ENCODE data around the gene OBI1.
A peak's percentile ranks its signal among the peaks of the same experiment; 100 is the strongest.

The OBI1 gene

GRCh38 chr13:78638216-78638615 is 20.7 kb downstream of the OBI1 start:
- DNase-seq: no peak

GRCh38 chr13:78636495-78636894 is 22.5 kb downstream of the OBI1 start:
- DNase-seq: no peak

GRCh38 chr13:78632996-78633395 is 26.0 kb downstream of the OBI1 start:
- no peak for DNase-seq

- no peak for DNase-seq
Observed at GRCh38 chr13:78631077-78631476, 27.9 kb downstream of the OBI1 start.

- no peak for DNase-seq
Observed at GRCh38 chr13:78630511-78630910, 28.4 kb downstream of the OBI1 start.

- DNase-seq: no peak
Observed at GRCh38 chr13:78625384-78625783, 33.6 kb downstream of the OBI1 start.

- DNase-seq: no peak
Observed at GRCh38 chr13:78623132-78623531, 35.8 kb downstream of the OBI1 start.

GRCh38 chr13:78620936-78621470 is 38.0 kb downstream of the OBI1 start:
- DNase-seq: no peak

- no peak for DNase-seq
Observed at GRCh38 chr13:78618411-78618810, 40.5 kb downstream of the OBI1 start.

- DNase-seq: no peak
Observed at GRCh38 chr13:78611040-78611439, 47.9 kb downstream of the OBI1 start.

- DNase-seq: no peak
Observed at GRCh38 chr13:78610381-78610883, 48.5 kb downstream of the OBI1 start.

GRCh38 chr13:78609464-78610205 is 49.3 kb downstream of the OBI1 start:
- no peak for DNase-seq

GRCh38 chr13:78608688-78609463 is 50.1 kb downstream of the OBI1 start:
- DNase-seq: no peak

- no peak for DNase-seq
Observed at GRCh38 chr13:78608252-78608687, 50.7 kb downstream of the OBI1 start.

GRCh38 chr13:78607409-78608251 is 51.3 kb downstream of the OBI1 start:
- no peak for DNase-seq

- DNase-seq: no peak
Observed at GRCh38 chr13:78606471-78607408, 52.2 kb downstream of the OBI1 start.

GRCh38 chr13:78604782-78605611 is 54.0 kb downstream of the OBI1 start:
- no peak for DNase-seq

GRCh38 chr13:78603240-78603957 is 55.6 kb downstream of the OBI1 start, which contains the start of gene POU4F1:
POU4F1 (minus strand) TSS chr13:78603552; CDS start chr13:78603326, 226 bp downstream.
- DNase-seq: peak; percentile 60

- DNase-seq: no peak
Observed at GRCh38 chr13:78602561-78603239, 56.3 kb downstream of the OBI1 start.

All from activated CD4-positive, CD25-positive, alpha-beta regulatory T cell treated with anti-CD3 and anti-CD28 coated beads, Interleukin-2, amount 50 U/mL, for 72 hours (primary cell).